Stomach smooth muscle (tissue), 2 donors: ENCODE results near the gene ANKRD13C.
"Not testable (repeated sequence)": the region's sequence is repeated elsewhere in the genome, so short reads cannot be mapped to it uniquely, and the experiment has no call there.

Experiments used
- H3K27ac ChIP-seq: one replicate; pipeline ENCODE4 v1.7.0; 2013; ENCODE audit warnings: mild to moderate bottlenecking, low read length, inconsistent platforms
- H3K27me3 ChIP-seq, 2 donors: one replicate each; pipeline ENCODE4 v1.7.0; 2013; ENCODE audit warnings: low read length in 2 of 2; ENCODE audit not compliant: insufficient read depth in 2 of 2, control insufficient read depth in 1 of 2
- H3K36me3 ChIP-seq, 2 donors: one replicate each; pipeline ENCODE4 v1.7.0; 2013; ENCODE audit warnings: low read length in 2 of 2; ENCODE audit not compliant: control insufficient read depth in 2 of 2, insufficient read depth in 2 of 2
- H3K4me1 ChIP-seq: one replicate; pipeline ENCODE4 v1.7.0; 2013; ENCODE audit warnings: low read length; ENCODE audit not compliant: control insufficient read depth, insufficient read depth
- H3K4me3 ChIP-seq, 2 donors: one replicate each; pipeline ENCODE4 v1.7.0; 2013; ENCODE audit warnings: low read length in 2 of 2
- H3K9ac ChIP-seq, 2 donors: one replicate each; pipeline ENCODE4 v1.7.0; 2013; ENCODE audit warnings: low read length in 2 of 2, mild to moderate bottlenecking in 1 of 2
- H3K9me3 ChIP-seq, 2 donors: one replicate each; pipeline ENCODE4 v1.7.0; 2013; ENCODE audit warnings: low read length in 2 of 2; ENCODE audit not compliant: control insufficient read depth in 2 of 2
- donor health status: healthy.
- donor health status: Pancreatic carcinoma.

ANKRD13C gene

GRCh38 chr1:70360321-70360720, 5.8 kb upstream of the ANKRD13C start:
- Histone ChIP-seq H3K4me3 (no peak overlapping the region), H3K9me3 (no peaks in the 10 kb centered on the region), H3K36me3 (peaks cover 0 to 4% of the 10 kb centered on the region in 2 donors), H3K27me3 (no peaks in the 10 kb centered on the region), H3K27ac (no peak overlapping the region), H3K9ac (no peak overlapping the region), H3K4me1 (peaks cover 2% of the 10 kb centered on the region)

GRCh38 chr1:70358921-70359564, 4.5 kb upstream of the ANKRD13C start:
- Histone ChIP-seq H3K9me3 (no peaks in the 10 kb centered on the region), H3K4me3 (no peak overlapping the region), H3K9ac (no peak overlapping the region), H3K27ac (no peak overlapping the region), H3K36me3 (peaks cover 0 to 4% of the 10 kb centered on the region in 2 donors), H3K4me1 (peaks cover 6% of the 10 kb centered on the region), H3K27me3 (no peaks in the 10 kb centered on the region)

GRCh38 chr1:70355920-70356319, 1.4 kb upstream of the ANKRD13C start:
- Histone ChIP-seq H3K4me3 (no peak overlapping the region), H3K9me3 (no peaks in the 10 kb centered on the region), H3K4me1 (peaks cover 13% of the 10 kb centered on the region), H3K27me3 (no peaks in the 10 kb centered on the region), H3K27ac (no peak overlapping the region), H3K36me3 (peaks cover 0 to 4% of the 10 kb centered on the region in 2 donors), H3K9ac (peak overlapping the region in 1 of 2 donors; percentile 9)

GRCh38 chr1:70355111-70355407, 537 bp upstream of the ANKRD13C start:
- Histone ChIP-seq H3K27me3 (no peaks in the 10 kb centered on the region), H3K36me3 (no peaks in the 10 kb centered on the region), H3K4me3 (peak overlapping the region; percentile 97 to 99), H3K9ac (peak overlapping the region; percentile 98), H3K4me1 (peaks cover 13% of the 10 kb centered on the region), H3K9me3 (no peaks in the 10 kb centered on the region), H3K27ac (peak overlapping the region; percentile 95)

- no peaks in the 10 kb centered on the region for H3K27me3 ChIP-seq
- no peaks in the 10 kb centered on the region for H3K9me3 ChIP-seq
- peak overlapping the region; percentile 98 for H3K9ac ChIP-seq
- no peaks in the 10 kb centered on the region for H3K36me3 ChIP-seq
- peaks cover 13% of the 10 kb centered on the region for H3K4me1 ChIP-seq
- H3K4me3 ChIP-seq, result peak overlapping the region; percentile 97 to 99
- H3K27ac ChIP-seq, result peak overlapping the region; percentile 95
These were observed 756 bp downstream of the ANKRD13C start for GRCh38 chr1:70353601-70354331.

GRCh38 chr1:70353044-70353443, 1.5 kb downstream of the ANKRD13C start:
- peaks cover 13% of the 10 kb centered on the region for H3K4me1 ChIP-seq
- H3K9me3 ChIP-seq, result no peaks in the 10 kb centered on the region
- H3K36me3 ChIP-seq, result no peaks in the 10 kb centered on the region
- peak overlapping the region; percentile 97 to 99 for H3K4me3 ChIP-seq
- H3K9ac ChIP-seq, result peak overlapping the region; percentile 98
- no peak overlapping the region for H3K27ac ChIP-seq
- no peaks in the 10 kb centered on the region for H3K27me3 ChIP-seq

- H3K4me1 ChIP-seq, H3K9ac ChIP-seq, H3K27ac ChIP-seq, H3K36me3 ChIP-seq, H3K27me3 ChIP-seq, H3K4me3 ChIP-seq, H3K9me3 ChIP-seq: not testable (repeated sequence)
These were observed 4.7 kb downstream of the ANKRD13C start for GRCh38 chr1:70349799-70350198.

- no peaks in the 10 kb centered on the region for H3K27me3 ChIP-seq
- H3K36me3 ChIP-seq, result no peaks in the 10 kb centered on the region
- H3K9ac ChIP-seq, result no peak overlapping the region
- H3K4me3 ChIP-seq, result no peak overlapping the region
- no peak overlapping the region for H3K27ac ChIP-seq
- peaks cover 5% of the 10 kb centered on the region for H3K4me1 ChIP-seq
- no peaks in the 10 kb centered on the region for H3K9me3 ChIP-seq
These were observed 5.9 kb downstream of the ANKRD13C start for GRCh38 chr1:70348399-70349165.

GRCh38 chr1:70339644-70340043, 14.9 kb downstream of the ANKRD13C start:
- H3K4me3 ChIP-seq, H3K27me3 ChIP-seq, H3K36me3 ChIP-seq, H3K9me3 ChIP-seq, H3K27ac ChIP-seq, H3K4me1 ChIP-seq, H3K9ac ChIP-seq: not testable (repeated sequence)

- Histone ChIP-seq H3K27me3 (no peaks in the 10 kb centered on the region), H3K4me3 (no peak overlapping the region), H3K9me3 (no peaks in the 10 kb centered on the region), H3K4me1 (no peaks in the 10 kb centered on the region), H3K36me3 (no peaks in the 10 kb centered on the region), H3K9ac (no peak overlapping the region), H3K27ac (no peak overlapping the region)
These were observed 18.5 kb downstream of the ANKRD13C start for GRCh38 chr1:70336050-70336449.

- no peaks in the 10 kb centered on the region for H3K4me1 ChIP-seq
- H3K27me3 ChIP-seq, result no peaks in the 10 kb centered on the region
- no peaks in the 10 kb centered on the region for H3K9me3 ChIP-seq
- H3K27ac ChIP-seq, result no peak overlapping the region
- no peak overlapping the region for H3K4me3 ChIP-seq
- no peaks in the 10 kb centered on the region for H3K36me3 ChIP-seq
- no peak overlapping the region for H3K9ac ChIP-seq
These were observed 20.1 kb downstream of the ANKRD13C start for GRCh38 chr1:70334436-70334835.
